ENCODE data around the gene MPHOSPH9. TPM values are rescaled to one million over a fixed set of nuclear protein-coding genes. Genes with fewer than 3 reads are reported as not detected.

MPHOSPH9 gene
- total and polyA plus RNA-seq, 2 of the 4 experiments (the other 2 are of a cell fraction): 7.6 to 17.0 TPM

- Histone ChIP-seq H3K4me2 (ENCODE audit: low read depth, low read length) (no peak overlapping the region), H3K9ac (ENCODE audit: low read depth, low read length) (no peak overlapping the region), H4K8ac (ENCODE audit: low read depth in 2 of 2, low read length in 2 of 2) (no peak overlapping the region), H2BK5ac (ENCODE audit: low read depth, low read length, poor library complexity, severe bottlenecking) (no peak overlapping the region), H2BK20ac (ENCODE audit: low read depth, low read length) (no peak overlapping the region), H3K27me3 (ENCODE audit: control insufficient read depth, insufficient read depth, low read length) (no peaks in the 10 kb centered on the region), H2BK120ac (ENCODE audit: low read depth, low read length) (no peak overlapping the region), H3K36me3 (ENCODE audit: control insufficient read depth, insufficient read depth, low read length) (peaks cover 47% of the 10 kb centered on the region), H3K79me1 (ENCODE audit: low read depth in 1 of 2, low read length in 2 of 2) (peaks cover 24 to 70% of the 10 kb centered on the region in 2 experiments), H3K9me1 (ENCODE audit: insufficient read depth, low read length) (peaks cover 6% of the 10 kb centered on the region), H4K20me1 (ENCODE audit: insufficient read depth, low read length) (peaks cover 32% of the 10 kb centered on the region), H3K4me3 (ENCODE audit: insufficient read depth, low read depth, low read length) (no peak overlapping the region), H2AK5ac (ENCODE audit: low read depth, low read length) (no peak overlapping the region), H3K14ac (replicated peaks; ENCODE audit: low read depth, low read length) (no peak overlapping the region), H3K27ac (ENCODE audit: insufficient read depth, low read length) (no peak overlapping the region), H4K5ac (ENCODE audit: low read depth, low read length) (no peak overlapping the region), H2AK9ac (replicated peaks; ENCODE audit: low read depth, low read length, poor library complexity) (no peak overlapping the region), H3K56ac (ENCODE audit: extremely low read depth, insufficient read depth, low read length) (no peak overlapping the region), H3K9me3 (ENCODE audit: control insufficient read depth, insufficient read depth, low read length) (no peaks in the 10 kb centered on the region), H2BK15ac (ENCODE audit: low read depth, low read length) (no peak overlapping the region), H3K4me1 (ENCODE audit: control insufficient read depth, insufficient read depth, low read length) (peaks cover 1% of the 10 kb centered on the region; the same call in 1 of the 2 replicates), H3K23ac (ENCODE audit: low read depth, low read length) (no peak overlapping the region), H4K91ac (ENCODE audit: insufficient read depth, low read depth, low read length) (no peak overlapping the region), H3K18ac (ENCODE audit: low read depth, low read length) (no peak overlapping the region), H2AFZ (replicated peaks; ENCODE audit: low read length, poor library complexity) (no peak overlapping the region), H3K4ac (ENCODE audit: low read depth, low read length) (no peak overlapping the region)
- DNase-seq (no peak), ATAC-seq (ENCODE audit: low read depth) (no peak)
- TF ChIP-seq SMC3 (IDR thresholded peaks at IDR 0.05; ENCODE audit: low read depth, low read length): no peak
- no peak for TF ChIP-seq POLR2A (IDR thresholded peaks at IDR 0.05; ENCODE audit: low read depth, low read length)
- no peak for TF ChIP-seq MAZ (IDR thresholded peaks at IDR 0.05; ENCODE audit: borderline replicate concordance, low read depth, low read length)
- TF ChIP-seq BHLHE40 (IDR thresholded peaks at IDR 0.05; ENCODE audit: low read depth, low read length): no peak
- TF ChIP-seq USF2 (IDR thresholded peaks at IDR 0.05; ENCODE audit: low read depth, low read length): no peak
- TF ChIP-seq CHD1 (IDR thresholded peaks at IDR 0.05; ENCODE audit: low read depth, low read length): no peak
- in situ Hi-C loops (cut with MboI; ENCODE audit: low sequenced_read_pairs) (no loop called here), dilution Hi-C loops (cut with HindIII; ENCODE audit: low sequenced_read_pairs, unreplicated experiment) (no loop called here), intact Hi-C loops (cut with micrococcal nuclease) (no loop called here)
- WGBS, 2 experiments (ENCODE audit: extremely low coverage in 2 of 2, insufficient read length in 1 of 2): 80% methylated on average over 1 of the region's 5 CpGs; no CpG with 5 or more reads in 1 of the 2 experiments
- BruUV-seq (replicated peaks): no TSS peak
- ChIA-PET POLR2A (ENCODE audit: unreplicated experiment) (no interaction called here), CTCF (interaction anchor here (0.9 kb wide), 1 partner anchor 302 kb away, joined by 3 read pairs; no protein-coding TSS in a partner anchor)
Measured at GRCh38 chr12:123254853-123255446, 22.0 kb upstream of the MPHOSPH9 start.

Data from IMR-90 (cell line).